ENCODE data around the gene TRAIP.

The TRAIP gene

GRCh38 chr3:49779358-49780079, 76.8 kb downstream of the TRAIP start:
- H3K27ac ChIP-seq: no peak overlapping the region
- TF ChIP-seq, protein P1, sequence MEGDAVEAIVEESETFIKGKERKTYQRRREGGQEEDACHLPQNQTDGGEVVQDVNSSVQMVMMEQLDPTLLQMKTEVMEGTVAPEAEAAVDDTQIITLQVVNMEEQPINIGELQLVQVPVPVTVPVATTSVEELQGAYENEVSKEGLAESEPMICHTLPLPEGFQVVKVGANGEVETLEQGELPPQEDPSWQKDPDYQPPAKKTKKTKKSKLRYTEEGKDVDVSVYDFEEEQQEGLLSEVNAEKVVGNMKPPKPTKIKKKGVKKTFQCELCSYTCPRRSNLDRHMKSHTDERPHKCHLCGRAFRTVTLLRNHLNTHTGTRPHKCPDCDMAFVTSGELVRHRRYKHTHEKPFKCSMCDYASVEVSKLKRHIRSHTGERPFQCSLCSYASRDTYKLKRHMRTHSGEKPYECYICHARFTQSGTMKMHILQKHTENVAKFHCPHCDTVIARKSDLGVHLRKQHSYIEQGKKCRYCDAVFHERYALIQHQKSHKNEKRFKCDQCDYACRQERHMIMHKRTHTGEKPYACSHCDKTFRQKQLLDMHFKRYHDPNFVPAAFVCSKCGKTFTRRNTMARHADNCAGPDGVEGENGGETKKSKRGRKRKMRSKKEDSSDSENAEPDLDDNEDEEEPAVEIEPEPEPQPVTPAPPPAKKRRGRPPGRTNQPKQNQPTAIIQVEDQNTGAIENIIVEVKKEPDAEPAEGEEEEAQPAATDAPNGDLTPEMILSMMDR (conservative IDR thresholded peaks at IDR 0.05): no peak
- TF ChIP-seq ZFX (IDR thresholded peaks at IDR 0.05): no peak
